DOHH2 (cell line): ENCODE measurements around the gene C1orf141.

ENCODE experiments used
- H3F3A ChIP-seq: fragments of 200-600 bp; sonication (generic), shearing (Covaris generic); 2 replicates; pipeline ENCODE4 v1.6.0; 2016; ENCODE audit warnings: antibody characterized with exemption, mild to moderate bottlenecking; ENCODE audit not compliant: control insufficient read depth, insufficient read depth
- H3K27ac ChIP-seq: fragments of 200-600 bp; sonication (generic); 2 replicates; pipeline ENCODE4 v1.5.1; 2014; ENCODE audit warnings: low read depth, mild to moderate bottlenecking, low read length, moderate library complexity
- H3K27me3 ChIP-seq: fragments of 200-600 bp; sonication (generic); 2 replicates; pipeline ENCODE4 v1.6.1; 2014; ENCODE audit warnings: mild to moderate bottlenecking, low read length, mixed read lengths; ENCODE audit not compliant: control insufficient read depth
- H3K36me3 ChIP-seq: fragments of 200-600 bp; sonication (generic); 2 replicates; pipeline ENCODE4 v1.6.1; 2014; ENCODE audit warnings: mild to moderate bottlenecking, low read length, moderate library complexity, mixed read lengths; ENCODE audit not compliant: control insufficient read depth
- H3K4me1 ChIP-seq: fragments of 200-600 bp; sonication (generic); 2 replicates; pipeline ENCODE4 v1.6.1; 2014; ENCODE audit warnings: mild to moderate bottlenecking, low read length, mixed read lengths; ENCODE audit not compliant: control insufficient read depth
- H3K4me2 ChIP-seq: fragments of 200-600 bp; sonication (generic); 2 replicates; pipeline ENCODE4 v1.6.0; 2014; ENCODE audit warnings: mild to moderate bottlenecking, low read length, moderate library complexity
- H3K4me3 ChIP-seq: fragments of 200-600 bp; sonication (generic); 2 replicates; pipeline ENCODE4 v1.5.1; 2014; ENCODE audit warnings: mild to moderate bottlenecking, low read length, mixed read lengths
- H3K79me2 ChIP-seq: fragments of 200-600 bp; sonication (generic); 2 replicates; pipeline ENCODE4 v1.6.1; 2014; ENCODE audit warnings: mild to moderate bottlenecking, low read length, mixed read lengths; ENCODE audit not compliant: control insufficient read depth
- H3K9me2 ChIP-seq: fragments of 200-600 bp; sonication (generic); replicated peaks from 2 replicates; pipeline ENCODE4 v1.6.1; 2014; ENCODE audit warnings: mild to moderate bottlenecking, low read length, mixed read lengths; ENCODE audit not compliant: control insufficient read depth
- H3K9me3 ChIP-seq: fragments of 200-600 bp; sonication (generic); 2 replicates; pipeline ENCODE4 v1.6.1; 2014; ENCODE audit warnings: antibody characterized with exemption, low read length, mixed read lengths; ENCODE audit not compliant: control insufficient read depth, insufficient read depth
- H4K20me1 ChIP-seq: fragments of 200-600 bp; sonication (generic); 2 replicates; pipeline ENCODE4 v1.6.0; 2014; ENCODE audit warnings: low read depth, mild to moderate bottlenecking, antibody characterized with exemption, low read length, moderate library complexity; ENCODE audit not compliant: control insufficient read depth, insufficient read depth
- EZH2phosphoT487 ChIP-seq: fragments of 200-600 bp; sonication (generic); IDR thresholded peaks from 2 replicates; pipeline ENCODE4 v1.6.1; 2017; ENCODE audit warnings: borderline replicate concordance, mild to moderate bottlenecking, antibody characterized with exemption, low read length, moderate library complexity, mixed read lengths
- TF ChIP-seq, protein P1 (sequence below): fragments of 200-600 bp; sonication (generic); IDR thresholded peaks from one replicate; pipeline ENCODE4 v1.5.1; 2014; ENCODE audit warnings: antibody characterized with exemption, mild to moderate bottlenecking, low read depth, low read length; ENCODE audit not compliant: poor library complexity, severe bottlenecking

The C1orf141 gene

DNA sequence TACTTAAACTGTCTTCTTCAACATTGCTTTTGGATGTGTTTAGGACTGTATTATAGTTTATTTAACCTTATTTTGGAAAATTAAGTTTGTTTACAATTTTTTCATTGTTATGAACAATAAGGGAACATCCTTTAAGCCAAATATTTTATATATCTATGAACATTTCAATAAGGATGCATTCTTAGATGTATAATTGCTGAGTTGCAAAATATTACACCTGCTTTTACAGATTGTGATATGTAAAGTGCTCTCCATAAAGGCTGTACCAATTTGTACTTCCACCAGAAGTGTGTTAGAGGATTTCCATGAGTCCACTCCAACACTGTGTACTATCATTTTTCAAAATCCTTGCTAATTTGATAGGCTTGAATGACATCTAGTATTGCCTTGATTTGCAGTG lies 39.2 kb upstream of the C1orf141 start:
- H3K9me2 ChIP-seq = no peaks in the 10 kb centered on the region
- no peak overlapping the region for H3K4me3 ChIP-seq
- no peaks in the 10 kb centered on the region for H4K20me1 ChIP-seq
- no peaks in the 10 kb centered on the region for H3K9me3 ChIP-seq
- TF ChIP-seq EZH2phosphoT487 = no peak
- TF ChIP-seq, protein P1, sequence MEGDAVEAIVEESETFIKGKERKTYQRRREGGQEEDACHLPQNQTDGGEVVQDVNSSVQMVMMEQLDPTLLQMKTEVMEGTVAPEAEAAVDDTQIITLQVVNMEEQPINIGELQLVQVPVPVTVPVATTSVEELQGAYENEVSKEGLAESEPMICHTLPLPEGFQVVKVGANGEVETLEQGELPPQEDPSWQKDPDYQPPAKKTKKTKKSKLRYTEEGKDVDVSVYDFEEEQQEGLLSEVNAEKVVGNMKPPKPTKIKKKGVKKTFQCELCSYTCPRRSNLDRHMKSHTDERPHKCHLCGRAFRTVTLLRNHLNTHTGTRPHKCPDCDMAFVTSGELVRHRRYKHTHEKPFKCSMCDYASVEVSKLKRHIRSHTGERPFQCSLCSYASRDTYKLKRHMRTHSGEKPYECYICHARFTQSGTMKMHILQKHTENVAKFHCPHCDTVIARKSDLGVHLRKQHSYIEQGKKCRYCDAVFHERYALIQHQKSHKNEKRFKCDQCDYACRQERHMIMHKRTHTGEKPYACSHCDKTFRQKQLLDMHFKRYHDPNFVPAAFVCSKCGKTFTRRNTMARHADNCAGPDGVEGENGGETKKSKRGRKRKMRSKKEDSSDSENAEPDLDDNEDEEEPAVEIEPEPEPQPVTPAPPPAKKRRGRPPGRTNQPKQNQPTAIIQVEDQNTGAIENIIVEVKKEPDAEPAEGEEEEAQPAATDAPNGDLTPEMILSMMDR = no peak
- no peak overlapping the region for H3K27ac ChIP-seq
- no peaks in the 10 kb centered on the region for H3K4me1 ChIP-seq
- no peaks in the 10 kb centered on the region for H3K27me3 ChIP-seq
- H3K4me2 ChIP-seq = no peak overlapping the region
- no peaks in the 10 kb centered on the region for H3F3A ChIP-seq
- no peaks in the 10 kb centered on the region for H3K36me3 ChIP-seq
- no peaks in the 10 kb centered on the region for H3K79me2 ChIP-seq

DNA sequence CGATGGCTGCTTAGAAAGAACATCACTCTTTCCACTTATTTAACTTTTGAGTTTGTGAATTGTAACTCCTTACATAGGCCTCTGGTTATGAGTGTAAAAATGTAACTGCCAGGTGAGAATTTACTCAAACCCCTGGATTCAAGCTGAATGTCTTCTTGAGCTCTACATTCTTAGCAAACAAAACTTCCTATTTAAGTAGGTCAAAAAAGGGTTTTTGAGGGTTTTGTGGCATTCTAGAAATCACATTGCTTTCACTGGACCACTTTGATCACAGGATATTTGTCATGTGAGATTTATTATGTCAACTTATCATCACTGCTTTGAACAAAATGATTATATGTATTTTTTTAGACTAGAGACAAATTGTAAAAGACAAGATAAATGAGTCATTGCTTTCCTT lies 37.2 kb upstream of the C1orf141 start:
- Histone ChIP-seq H3K36me3 (no peaks in the 10 kb centered on the region), H4K20me1 (no peaks in the 10 kb centered on the region), H3K27ac (no peak overlapping the region), H3K79me2 (no peaks in the 10 kb centered on the region), H3K27me3 (no peaks in the 10 kb centered on the region), H3K9me2 (no peaks in the 10 kb centered on the region), H3K4me2 (no peak overlapping the region), H3K9me3 (no peaks in the 10 kb centered on the region), H3K4me3 (no peak overlapping the region), H3F3A (no peaks in the 10 kb centered on the region), H3K4me1 (no peaks in the 10 kb centered on the region)
- TF ChIP-seq EZH2phosphoT487 = no peak
- TF ChIP-seq, protein P1 = no peak

DNA sequence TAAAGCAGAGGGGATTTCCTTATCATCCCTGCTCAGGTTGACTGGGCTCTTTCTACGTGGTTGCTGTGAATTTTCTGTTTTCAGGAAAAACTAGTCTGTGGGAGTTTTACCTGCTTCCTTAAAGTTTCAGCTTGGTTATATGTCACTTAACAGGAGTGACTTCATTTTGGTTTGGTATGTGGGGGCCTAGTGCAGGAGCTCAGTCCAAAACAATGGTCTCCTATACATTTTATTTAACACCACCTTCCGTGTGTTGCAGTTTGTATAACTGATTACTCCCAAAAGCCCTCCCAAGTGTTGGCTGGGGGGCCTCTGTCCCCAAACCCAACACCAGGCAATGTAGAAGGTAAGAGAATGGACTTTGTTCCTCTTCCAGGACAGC lies 36.8 kb upstream of the C1orf141 start:
- H3K9me3 ChIP-seq = no peaks in the 10 kb centered on the region
- no peak overlapping the region for H3K4me2 ChIP-seq

More for the DNA sequence above, 36.8 kb upstream of the C1orf141 start:
- Histone ChIP-seq H3K79me2 (no peaks in the 10 kb centered on the region), H3K9me2 (no peaks in the 10 kb centered on the region), H3K4me1 (no peaks in the 10 kb centered on the region), H3K4me3 (no peak overlapping the region), H3K27ac (no peak overlapping the region), H3F3A (no peaks in the 10 kb centered on the region), H3K27me3 (no peaks in the 10 kb centered on the region), H3K36me3 (no peaks in the 10 kb centered on the region), H4K20me1 (no peaks in the 10 kb centered on the region)
- TF ChIP-seq, protein P1 = no peak
- TF ChIP-seq EZH2phosphoT487 = no peak
